SK-N-SH (cell line): ENCODE data around the gene ATP6V1F. TPM values are rescaled to one million over a fixed set of nuclear protein-coding genes. Genes with fewer than 3 reads are reported as not detected.
A peak's percentile ranks its signal among the peaks of the same experiment; 100 is the strongest.

Source experiments
- FOSL2 ChIP-seq: IDR thresholded peaks from 2 replicates; pipeline ENCODE4 v1.4.0; 2012; ENCODE audit warnings: low read depth, mild to moderate bottlenecking, moderate library complexity, borderline replicate concordance
- FOXJ3 ChIP-seq: sonication (generic); formaldehyde crosslinking; IDR thresholded peaks from 2 replicates; pipeline ENCODE4 v1.5.1; 2020; ENCODE audit warnings: mild to moderate bottlenecking, missing genetic modification reagents
- POLR2AphosphoS5 ChIP-seq: IDR thresholded peaks from 2 replicates; pipeline ENCODE4 v1.6.1; 2012; ENCODE audit warnings: low read depth, low read length
- RXRA ChIP-seq: IDR thresholded peaks from 2 replicates; pipeline ENCODE4 v1.4.0; 2012; ENCODE audit warnings: low read depth, mild to moderate bottlenecking, borderline replicate concordance
- SIN3A ChIP-seq: IDR thresholded peaks from 2 replicates; pipeline ENCODE4 v1.6.1; 2012; ENCODE audit warnings: low read depth, mild to moderate bottlenecking, low read length, moderate library complexity, borderline replicate concordance
- TEAD4 ChIP-seq: IDR thresholded peaks from 2 replicates; pipeline ENCODE4 v1.4.0; 2012; ENCODE audit warnings: mild to moderate bottlenecking, borderline replicate concordance; ENCODE audit not compliant: insufficient read depth
- polyA plus RNA-seq, 3 experiments: library from polyadenylated mRNA; depleted of rRNA; stranded (reverse); fragments of >200 nt; gene quantifications; 2 replicates each; pipeline ENCODE4 v1.2.3, GENCODE V29; 2012
- TF ChIP-seq, protein P1 (sequence below): IDR thresholded peaks from 2 replicates; pipeline ENCODE4 v1.6.1; 2012; ENCODE audit warnings: mild to moderate bottlenecking, low read depth, low read length, moderate library complexity
- TF ChIP-seq, protein P2 (sequence below): fragments of 150-350 bp; IDR thresholded peaks from 2 replicates; pipeline ENCODE4 v1.6.1; 2017; ENCODE audit warnings: antibody characterized with exemption, low read length, low read depth, borderline replicate concordance
- TF ChIP-seq, protein P3 (sequence below): fragments of 150-350 bp; IDR thresholded peaks from 2 replicates; pipeline ENCODE4 v1.6.1; 2016; ENCODE audit warnings: mild to moderate bottlenecking, low read depth, low read length
- TF ChIP-seq, protein P4 (sequence below): fragments of 200-600 bp; sonication (generic); IDR thresholded peaks from 2 replicates; pipeline ENCODE4 v1.6.1; 2017; ENCODE audit warnings: antibody characterized with exemption, mild to moderate bottlenecking, moderate library complexity
- TF ChIP-seq, protein P5 (sequence below): IDR thresholded peaks from 2 replicates; pipeline ENCODE4; 2012

The ATP6V1F gene
- polyA plus RNA-seq, 1 of the 3 experiments (the other 2 are of a cell fraction) = 495 TPM

DNA sequence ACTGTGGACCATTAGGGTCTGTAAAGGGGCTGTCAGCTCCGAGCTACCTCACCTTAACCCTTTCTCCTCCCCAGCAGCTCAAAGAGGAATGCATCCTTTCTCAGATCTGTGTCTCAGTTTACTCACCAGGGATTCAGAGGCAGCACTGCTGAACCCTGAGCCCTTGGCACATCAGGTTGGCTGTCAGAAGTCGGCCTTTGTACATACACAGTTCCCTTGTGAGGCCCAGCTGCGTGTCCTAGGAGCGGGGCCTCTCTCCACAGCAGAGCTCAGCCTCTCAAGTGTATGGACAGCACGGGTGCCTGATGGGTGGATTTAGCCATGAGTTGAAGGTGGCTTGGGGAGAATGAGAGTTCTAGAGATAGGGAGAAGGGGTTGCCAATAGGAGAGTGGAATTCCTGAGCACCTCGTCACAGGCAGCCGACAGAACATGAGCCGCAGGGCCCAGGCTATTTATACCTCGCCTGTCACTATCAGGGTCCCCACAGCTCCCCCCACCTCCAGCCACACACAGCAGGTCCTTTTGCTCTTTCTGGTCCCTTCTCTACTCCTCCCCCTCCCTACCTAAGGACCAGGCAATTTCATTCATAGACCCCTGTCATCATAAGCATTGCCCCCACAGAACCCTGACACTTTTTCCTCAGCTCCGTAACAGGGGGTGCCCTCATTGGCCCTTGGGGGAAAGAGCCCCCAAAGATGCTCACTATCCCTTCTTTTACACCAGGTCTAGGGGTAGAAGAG is 34.5 kb upstream of the ATP6V1F start (continued):
- TF ChIP-seq, protein P1, sequence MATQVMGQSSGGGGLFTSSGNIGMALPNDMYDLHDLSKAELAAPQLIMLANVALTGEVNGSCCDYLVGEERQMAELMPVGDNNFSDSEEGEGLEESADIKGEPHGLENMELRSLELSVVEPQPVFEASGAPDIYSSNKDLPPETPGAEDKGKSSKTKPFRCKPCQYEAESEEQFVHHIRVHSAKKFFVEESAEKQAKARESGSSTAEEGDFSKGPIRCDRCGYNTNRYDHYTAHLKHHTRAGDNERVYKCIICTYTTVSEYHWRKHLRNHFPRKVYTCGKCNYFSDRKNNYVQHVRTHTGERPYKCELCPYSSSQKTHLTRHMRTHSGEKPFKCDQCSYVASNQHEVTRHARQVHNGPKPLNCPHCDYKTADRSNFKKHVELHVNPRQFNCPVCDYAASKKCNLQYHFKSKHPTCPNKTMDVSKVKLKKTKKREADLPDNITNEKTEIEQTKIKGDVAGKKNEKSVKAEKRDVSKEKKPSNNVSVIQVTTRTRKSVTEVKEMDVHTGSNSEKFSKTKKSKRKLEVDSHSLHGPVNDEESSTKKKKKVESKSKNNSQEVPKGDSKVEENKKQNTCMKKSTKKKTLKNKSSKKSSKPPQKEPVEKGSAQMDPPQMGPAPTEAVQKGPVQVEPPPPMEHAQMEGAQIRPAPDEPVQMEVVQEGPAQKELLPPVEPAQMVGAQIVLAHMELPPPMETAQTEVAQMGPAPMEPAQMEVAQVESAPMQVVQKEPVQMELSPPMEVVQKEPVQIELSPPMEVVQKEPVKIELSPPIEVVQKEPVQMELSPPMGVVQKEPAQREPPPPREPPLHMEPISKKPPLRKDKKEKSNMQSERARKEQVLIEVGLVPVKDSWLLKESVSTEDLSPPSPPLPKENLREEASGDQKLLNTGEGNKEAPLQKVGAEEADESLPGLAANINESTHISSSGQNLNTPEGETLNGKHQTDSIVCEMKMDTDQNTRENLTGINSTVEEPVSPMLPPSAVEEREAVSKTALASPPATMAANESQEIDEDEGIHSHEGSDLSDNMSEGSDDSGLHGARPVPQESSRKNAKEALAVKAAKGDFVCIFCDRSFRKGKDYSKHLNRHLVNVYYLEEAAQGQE = no peak
- TF ChIP-seq FOSL2 = peak; percentile 79
- TF ChIP-seq, protein P2, sequence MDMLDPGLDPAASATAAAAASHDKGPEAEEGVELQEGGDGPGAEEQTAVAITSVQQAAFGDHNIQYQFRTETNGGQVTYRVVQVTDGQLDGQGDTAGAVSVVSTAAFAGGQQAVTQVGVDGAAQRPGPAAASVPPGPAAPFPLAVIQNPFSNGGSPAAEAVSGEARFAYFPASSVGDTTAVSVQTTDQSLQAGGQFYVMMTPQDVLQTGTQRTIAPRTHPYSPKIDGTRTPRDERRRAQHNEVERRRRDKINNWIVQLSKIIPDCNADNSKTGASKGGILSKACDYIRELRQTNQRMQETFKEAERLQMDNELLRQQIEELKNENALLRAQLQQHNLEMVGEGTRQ = no peak
- TF ChIP-seq FOXJ3 (CRISPR knock-in tag) = no peak
- TF ChIP-seq TEAD4 = 0 out of 2 replicates have a peak, but pooled peaks have one; percentile 60
- TF ChIP-seq RXRA = peak; percentile 44; the same call in 1 of the 2 replicates
- TF ChIP-seq, protein P3, sequence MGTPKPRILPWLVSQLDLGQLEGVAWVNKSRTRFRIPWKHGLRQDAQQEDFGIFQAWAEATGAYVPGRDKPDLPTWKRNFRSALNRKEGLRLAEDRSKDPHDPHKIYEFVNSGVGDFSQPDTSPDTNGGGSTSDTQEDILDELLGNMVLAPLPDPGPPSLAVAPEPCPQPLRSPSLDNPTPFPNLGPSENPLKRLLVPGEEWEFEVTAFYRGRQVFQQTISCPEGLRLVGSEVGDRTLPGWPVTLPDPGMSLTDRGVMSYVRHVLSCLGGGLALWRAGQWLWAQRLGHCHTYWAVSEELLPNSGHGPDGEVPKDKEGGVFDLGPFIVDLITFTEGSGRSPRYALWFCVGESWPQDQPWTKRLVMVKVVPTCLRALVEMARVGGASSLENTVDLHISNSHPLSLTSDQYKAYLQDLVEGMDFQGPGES = no peak
- TF ChIP-seq, protein P4, sequence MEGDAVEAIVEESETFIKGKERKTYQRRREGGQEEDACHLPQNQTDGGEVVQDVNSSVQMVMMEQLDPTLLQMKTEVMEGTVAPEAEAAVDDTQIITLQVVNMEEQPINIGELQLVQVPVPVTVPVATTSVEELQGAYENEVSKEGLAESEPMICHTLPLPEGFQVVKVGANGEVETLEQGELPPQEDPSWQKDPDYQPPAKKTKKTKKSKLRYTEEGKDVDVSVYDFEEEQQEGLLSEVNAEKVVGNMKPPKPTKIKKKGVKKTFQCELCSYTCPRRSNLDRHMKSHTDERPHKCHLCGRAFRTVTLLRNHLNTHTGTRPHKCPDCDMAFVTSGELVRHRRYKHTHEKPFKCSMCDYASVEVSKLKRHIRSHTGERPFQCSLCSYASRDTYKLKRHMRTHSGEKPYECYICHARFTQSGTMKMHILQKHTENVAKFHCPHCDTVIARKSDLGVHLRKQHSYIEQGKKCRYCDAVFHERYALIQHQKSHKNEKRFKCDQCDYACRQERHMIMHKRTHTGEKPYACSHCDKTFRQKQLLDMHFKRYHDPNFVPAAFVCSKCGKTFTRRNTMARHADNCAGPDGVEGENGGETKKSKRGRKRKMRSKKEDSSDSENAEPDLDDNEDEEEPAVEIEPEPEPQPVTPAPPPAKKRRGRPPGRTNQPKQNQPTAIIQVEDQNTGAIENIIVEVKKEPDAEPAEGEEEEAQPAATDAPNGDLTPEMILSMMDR = no peak
- TF ChIP-seq, protein P5, sequence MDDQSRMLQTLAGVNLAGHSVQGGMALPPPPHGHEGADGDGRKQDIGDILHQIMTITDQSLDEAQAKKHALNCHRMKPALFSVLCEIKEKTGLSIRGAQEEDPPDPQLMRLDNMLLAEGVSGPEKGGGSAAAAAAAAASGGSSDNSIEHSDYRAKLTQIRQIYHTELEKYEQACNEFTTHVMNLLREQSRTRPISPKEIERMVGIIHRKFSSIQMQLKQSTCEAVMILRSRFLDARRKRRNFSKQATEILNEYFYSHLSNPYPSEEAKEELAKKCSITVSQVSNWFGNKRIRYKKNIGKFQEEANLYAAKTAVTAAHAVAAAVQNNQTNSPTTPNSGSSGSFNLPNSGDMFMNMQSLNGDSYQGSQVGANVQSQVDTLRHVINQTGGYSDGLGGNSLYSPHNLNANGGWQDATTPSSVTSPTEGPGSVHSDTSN = peak; percentile 72
- TF ChIP-seq POLR2AphosphoS5 = peak; percentile 60; the same call in 1 of the 2 replicates
- TF ChIP-seq SIN3A = peak; percentile 39; the same call in 1 of the 2 replicates
